HG02759 (cell line): ENCODE measurements around the gene ZNF267.
"Not testable (repeated sequence)": the region's sequence is repeated elsewhere in the genome, so short reads cannot be mapped to it uniquely, and the experiment has no call there.

Experiments used
- ATAC-seq: cut with Tn5 transposase; IDR thresholded peaks from one replicate; pipeline ENCODE4 v1.9.1; 2021; ENCODE audit warnings: mild to moderate bottlenecking, moderate library complexity; ENCODE audit not compliant: unreplicated experiment

The ZNF267 gene

GRCh38 chr16:31873556-31874365 is at the start of gene ZNF267:
Gene ZNF267, plus strand, starts transcription at chr16:31873807. Its CDS starts 160 bp downstream, at chr16:31873967.
- peak; percentile 51 for ATAC-seq

GRCh38 chr16:31833047-31833446 is 40.6 kb upstream of the ZNF267 start:
- ATAC-seq = no peak

GRCh38 chr16:31836396-31836795 is 37.2 kb upstream of the ZNF267 start:
- not testable (repeated sequence) for ATAC-seq

GRCh38 chr16:31842864-31843263 is 30.7 kb upstream of the ZNF267 start:
- ATAC-seq = no peak

- ATAC-seq = not testable (repeated sequence)
Measured at GRCh38 chr16:31848572-31848971, 25.0 kb upstream of the ZNF267 start.

- no peak for ATAC-seq
Measured at GRCh38 chr16:31853291-31853690, 20.3 kb upstream of the ZNF267 start.

GRCh38 chr16:31860508-31860907 is 13.1 kb upstream of the ZNF267 start:
- no peak for ATAC-seq

- no peak for ATAC-seq
Measured at GRCh38 chr16:31861455-31861854, 12.2 kb upstream of the ZNF267 start.

GRCh38 chr16:31862761-31863160 is 10.8 kb upstream of the ZNF267 start:
- ATAC-seq = no peak

- no peak for ATAC-seq
Measured at GRCh38 chr16:31868164-31868563, 5.4 kb upstream of the ZNF267 start.

- ATAC-seq = peak; percentile 55
Measured at GRCh38 chr16:31868691-31869167, 4.9 kb upstream of the ZNF267 start.

GRCh38 chr16:31869511-31870201 is 4.0 kb upstream of the ZNF267 start:
- ATAC-seq = peak; percentile 41

GRCh38 chr16:31870809-31871208 is 2.8 kb upstream of the ZNF267 start:
- no peak for ATAC-seq

GRCh38 chr16:31871510-31871909 is 2.1 kb upstream of the ZNF267 start:
- no peak for ATAC-seq

- ATAC-seq = no peak
Measured at GRCh38 chr16:31872201-31872600, 1.4 kb upstream of the ZNF267 start.

GRCh38 chr16:31874366-31875111 is 932 bp downstream of the ZNF267 start:
- ATAC-seq = peak; percentile 35

- no peak for ATAC-seq
Measured at GRCh38 chr16:31875112-31875803, 1.7 kb downstream of the ZNF267 start.

GRCh38 chr16:31875928-31876547 is 2.4 kb downstream of the ZNF267 start:
- ATAC-seq = no peak

- peak; percentile 60 for ATAC-seq
Measured at GRCh38 chr16:31876951-31877828, 3.6 kb downstream of the ZNF267 start.
